Measurements from ENCODE around the gene KPNA3.
A peak's percentile ranks its signal among the peaks of the same experiment; 100 is the strongest.

The KPNA3 gene

GRCh38 chr13:49670828-49671227 lies 121.7 kb downstream of the KPNA3 start:
- DNase-seq = no peak

- peak; percentile 16 for DNase-seq
Observed at GRCh38 chr13:49669735-49670309, 122.7 kb downstream of the KPNA3 start.

- DNase-seq = no peak
Observed at GRCh38 chr13:49667773-49668172, 124.7 kb downstream of the KPNA3 start.

GRCh38 chr13:49664606-49665005 lies 127.9 kb downstream of the KPNA3 start:
- DNase-seq = no peak

- DNase-seq = no peak
Observed at GRCh38 chr13:49657241-49657641, 135.2 kb downstream of the KPNA3 start.

GRCh38 chr13:49655906-49656305 lies 136.6 kb downstream of the KPNA3 start:
- no peak for DNase-seq

GRCh38 chr13:49654011-49654410 lies 138.5 kb downstream of the KPNA3 start:
- DNase-seq = no peak

GRCh38 chr13:49653478-49653877 lies 139.0 kb downstream of the KPNA3 start:
- DNase-seq = no peak

- peak; percentile 6 for DNase-seq
Observed at GRCh38 chr13:49652355-49653305, 139.9 kb downstream of the KPNA3 start.

GRCh38 chr13:49651570-49652354 lies 140.7 kb downstream of the KPNA3 start:
- DNase-seq = no peak

GRCh38 chr13:49649963-49650312 lies 142.5 kb downstream of the KPNA3 start:
- no peak for DNase-seq

Measured in activated naive CD4-positive, alpha-beta T cell treated with Interleukin-2 at 50 U/mL for 16 hours (primary cell).